Neural cell (in vitro differentiated cells): ENCODE results near the gene LY6G5B. TPM values are rescaled to one million over a fixed set of nuclear protein-coding genes. Genes with fewer than 3 reads are reported as not detected.

Experiments used
- H2AFZ ChIP-seq: fragments of 200-600, 300-800 bp; sonication (generic), shearing (Covaris generic); 2 replicates; pipeline ENCODE4 v1.6.0; 2014; ENCODE audit warnings: low read depth, mild to moderate bottlenecking, antibody characterized with exemption, low read length, moderate library complexity
- H3F3A ChIP-seq: fragments of 200-600 bp; shearing (Covaris generic); 2 replicates; pipeline ENCODE4 v1.6.1; 2016; ENCODE audit warnings: mild to moderate bottlenecking, moderate library complexity, mixed read lengths, antibody characterized with exemption, low read length; ENCODE audit not compliant: insufficient read depth, poor library complexity, severe bottlenecking
- H3K27ac ChIP-seq: fragments of 200-600, 300-800 bp; sonication (generic), shearing (Covaris generic); 2 replicates; pipeline ENCODE4 v1.5.1; 2014; ENCODE audit warnings: mild to moderate bottlenecking, low read length, moderate library complexity
- H3K27me3 ChIP-seq: fragments of 300-800, 200-600 bp; sonication (generic), shearing (Covaris generic); 2 replicates; pipeline ENCODE4 v1.6.0; 2014; ENCODE audit warnings: mild to moderate bottlenecking, low read depth, low read length, moderate library complexity; ENCODE audit not compliant: insufficient read depth
- H3K36me3 ChIP-seq: fragments of 300-800, 200-600 bp; sonication (generic), shearing (Covaris generic); 2 replicates; pipeline ENCODE4 v1.5.1; 2014; ENCODE audit warnings: mild to moderate bottlenecking, antibody characterized with exemption, low read length, moderate library complexity; ENCODE audit not compliant: insufficient read depth
- H3K4me2 ChIP-seq: fragments of 300-800, 200-600 bp; sonication (generic), shearing (Covaris generic); 2 replicates; pipeline ENCODE4 v1.6.0; 2014; ENCODE audit warnings: mild to moderate bottlenecking, low read length
- H3K4me3 ChIP-seq: fragments of 300-800, 200-600 bp; sonication (generic), shearing (Covaris generic); 2 replicates; pipeline ENCODE4 v1.5.1; 2014; ENCODE audit warnings: mild to moderate bottlenecking, low read length, moderate library complexity
- H3K79me2 ChIP-seq: fragments of 200-600 bp; shearing (Covaris generic); replicated peaks from 2 replicates; pipeline ENCODE4 v1.6.0; 2014; ENCODE audit warnings: mild to moderate bottlenecking, low read length, moderate library complexity; ENCODE audit not compliant: insufficient read depth
- H3K9ac ChIP-seq: fragments of 300-800, 200-600 bp; sonication (generic), shearing (Covaris generic); 2 replicates; pipeline ENCODE4 v1.6.1; 2016; ENCODE audit warnings: mild to moderate bottlenecking, low read length, mixed read lengths
- H3K9me2 ChIP-seq: fragments of 200-600 bp; shearing (Covaris generic); 2 replicates; pipeline ENCODE4 v1.6.1; 2016; ENCODE audit warnings: mild to moderate bottlenecking, low read length, mixed read lengths; ENCODE audit not compliant: insufficient read depth
- H3K9me3 ChIP-seq: fragments of 200-600, 300-800 bp; sonication (generic), shearing (Covaris generic); 2 replicates; pipeline ENCODE4 v1.6.1; 2016; ENCODE audit warnings: mild to moderate bottlenecking, mixed run types, low read length, moderate library complexity, mixed read lengths
- H4K20me1 ChIP-seq: fragments of 200-600 bp; shearing (Covaris generic); 2 replicates; pipeline ENCODE4 v1.6.1; 2016; ENCODE audit warnings: mild to moderate bottlenecking, mixed run types; ENCODE audit not compliant: insufficient read depth
- EP300 ChIP-seq: fragments of 450-650 bp; conservative IDR thresholded peaks from 2 replicates; pipeline ENCODE4 v1.6.1; 2014; ENCODE audit warnings: antibody characterized with exemption, mild to moderate bottlenecking, moderate library complexity; ENCODE audit not compliant: poor library complexity, severe bottlenecking
- EZH2 ChIP-seq: fragments of 200-600, 300-800 bp; shearing (Covaris generic), sonication (generic); IDR thresholded peaks from 2 replicates; pipeline ENCODE4 v1.6.1; 2014; ENCODE audit warnings: antibody characterized with exemption, low read length, borderline replicate concordance, mild to moderate bottlenecking; ENCODE audit not compliant: insufficient read depth, poor library complexity, severe bottlenecking
- MXI1 ChIP-seq: fragments of 450-650 bp; conservative IDR thresholded peaks from 2 replicates; pipeline ENCODE4 v1.6.1; 2014; ENCODE audit warnings: antibody characterized with exemption, mild to moderate bottlenecking; ENCODE audit not compliant: poor library complexity, severe bottlenecking
- POLR2AphosphoS5 ChIP-seq: IDR thresholded peaks from 2 replicates; pipeline ENCODE4 v1.6.1; 2012
- RAD21 ChIP-seq: fragments of 450-650 bp; conservative IDR thresholded peaks from 2 replicates; pipeline ENCODE4 v1.6.1; 2014; ENCODE audit warnings: antibody characterized with exemption, mild to moderate bottlenecking, moderate library complexity
- SMC3 ChIP-seq: fragments of 450-650 bp; conservative IDR thresholded peaks from 2 replicates; pipeline ENCODE4 v1.6.1; 2014; ENCODE audit warnings: antibody characterized with exemption, mild to moderate bottlenecking, moderate library complexity; ENCODE audit not compliant: poor library complexity
- TAF1 ChIP-seq: IDR thresholded peaks from 2 replicates; pipeline ENCODE4 v1.6.1; 2012; ENCODE audit warnings: low read depth
- polyA plus RNA-seq: library from polyadenylated mRNA; depleted of rRNA; stranded (reverse); fragments of >200 nt; gene quantifications from 2 replicates; pipeline ENCODE4 v1.2.3, GENCODE V29; 2014
- TF ChIP-seq, protein P1 (sequence below): fragments of 450-650 bp; IDR thresholded peaks from 2 replicates; pipeline ENCODE4 v1.5.1; 2014; ENCODE audit warnings: antibody characterized with exemption, mild to moderate bottlenecking, moderate library complexity; ENCODE audit not compliant: poor library complexity, severe bottlenecking
- TF ChIP-seq, protein P2 (sequence below): IDR thresholded peaks from 2 replicates; pipeline ENCODE4 v1.6.1; 2012; ENCODE audit warnings: borderline replicate concordance

LY6G5B gene
- polyA plus RNA-seq, 1 donor from 2014 or later = 4.0 TPM

DNA sequence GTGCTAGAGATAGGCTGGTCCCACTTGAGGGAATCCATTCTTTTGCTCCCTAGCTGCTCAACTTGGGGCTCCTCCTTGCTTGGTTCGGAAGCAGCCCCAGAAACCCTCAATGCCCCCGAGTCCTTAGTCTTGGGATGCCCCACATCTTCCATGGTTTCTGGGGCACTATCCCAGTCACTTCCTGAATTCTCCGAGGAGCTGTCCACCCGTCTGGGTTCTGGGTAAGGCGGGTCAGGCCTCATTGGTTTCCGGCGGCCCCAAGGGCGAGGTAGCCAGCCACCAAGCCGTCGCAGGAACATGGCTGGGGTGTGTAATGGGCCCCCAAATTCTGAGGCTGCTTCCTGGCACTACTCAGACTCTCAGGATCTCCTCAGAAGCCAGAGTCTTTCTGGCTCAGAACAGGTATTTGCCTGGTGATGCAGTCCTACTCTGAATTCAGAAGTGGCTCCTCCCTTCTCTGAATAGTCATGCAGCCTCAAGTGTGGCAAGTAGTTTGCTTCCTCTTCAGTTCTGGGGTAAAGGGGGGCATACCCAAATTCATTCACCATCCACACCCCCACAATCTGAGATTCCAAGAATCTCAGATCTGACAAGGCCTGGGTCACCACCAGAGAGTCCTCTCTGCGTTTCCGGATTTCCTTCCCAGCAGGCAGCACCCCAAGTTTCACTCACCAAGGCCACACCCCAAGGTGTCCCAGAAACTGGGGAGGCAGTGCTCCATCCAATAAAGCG, 10.0 kb upstream of the LY6G5B start:
- Histone ChIP-seq H3K9me2 (no peaks in the 10 kb centered on the region), H3K27me3 (no peaks in the 10 kb centered on the region), H3K9me3 (no peaks in the 10 kb centered on the region), H3K4me2 (peak overlapping the region; percentile 70), H3K4me3 (peak overlapping the region; percentile 85), H4K20me1 (no peaks in the 10 kb centered on the region), H3K9ac (peak overlapping the region; percentile 85), H3F3A (no peaks in the 10 kb centered on the region), H3K79me2 (peaks cover 40% of the 10 kb centered on the region), H3K27ac (peak overlapping the region; percentile 62), H3K36me3 (no peaks in the 10 kb centered on the region), H2AFZ (peak overlapping the region; percentile 80)
- TF ChIP-seq, protein P1, sequence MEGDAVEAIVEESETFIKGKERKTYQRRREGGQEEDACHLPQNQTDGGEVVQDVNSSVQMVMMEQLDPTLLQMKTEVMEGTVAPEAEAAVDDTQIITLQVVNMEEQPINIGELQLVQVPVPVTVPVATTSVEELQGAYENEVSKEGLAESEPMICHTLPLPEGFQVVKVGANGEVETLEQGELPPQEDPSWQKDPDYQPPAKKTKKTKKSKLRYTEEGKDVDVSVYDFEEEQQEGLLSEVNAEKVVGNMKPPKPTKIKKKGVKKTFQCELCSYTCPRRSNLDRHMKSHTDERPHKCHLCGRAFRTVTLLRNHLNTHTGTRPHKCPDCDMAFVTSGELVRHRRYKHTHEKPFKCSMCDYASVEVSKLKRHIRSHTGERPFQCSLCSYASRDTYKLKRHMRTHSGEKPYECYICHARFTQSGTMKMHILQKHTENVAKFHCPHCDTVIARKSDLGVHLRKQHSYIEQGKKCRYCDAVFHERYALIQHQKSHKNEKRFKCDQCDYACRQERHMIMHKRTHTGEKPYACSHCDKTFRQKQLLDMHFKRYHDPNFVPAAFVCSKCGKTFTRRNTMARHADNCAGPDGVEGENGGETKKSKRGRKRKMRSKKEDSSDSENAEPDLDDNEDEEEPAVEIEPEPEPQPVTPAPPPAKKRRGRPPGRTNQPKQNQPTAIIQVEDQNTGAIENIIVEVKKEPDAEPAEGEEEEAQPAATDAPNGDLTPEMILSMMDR = no peak
- TF ChIP-seq SMC3 (no peak), TAF1 (no peak), MXI1 (no peak), EZH2 (no peak), RAD21 (no peak), POLR2AphosphoS5 (no peak), EP300 (no peak)
- TF ChIP-seq, protein P2, sequence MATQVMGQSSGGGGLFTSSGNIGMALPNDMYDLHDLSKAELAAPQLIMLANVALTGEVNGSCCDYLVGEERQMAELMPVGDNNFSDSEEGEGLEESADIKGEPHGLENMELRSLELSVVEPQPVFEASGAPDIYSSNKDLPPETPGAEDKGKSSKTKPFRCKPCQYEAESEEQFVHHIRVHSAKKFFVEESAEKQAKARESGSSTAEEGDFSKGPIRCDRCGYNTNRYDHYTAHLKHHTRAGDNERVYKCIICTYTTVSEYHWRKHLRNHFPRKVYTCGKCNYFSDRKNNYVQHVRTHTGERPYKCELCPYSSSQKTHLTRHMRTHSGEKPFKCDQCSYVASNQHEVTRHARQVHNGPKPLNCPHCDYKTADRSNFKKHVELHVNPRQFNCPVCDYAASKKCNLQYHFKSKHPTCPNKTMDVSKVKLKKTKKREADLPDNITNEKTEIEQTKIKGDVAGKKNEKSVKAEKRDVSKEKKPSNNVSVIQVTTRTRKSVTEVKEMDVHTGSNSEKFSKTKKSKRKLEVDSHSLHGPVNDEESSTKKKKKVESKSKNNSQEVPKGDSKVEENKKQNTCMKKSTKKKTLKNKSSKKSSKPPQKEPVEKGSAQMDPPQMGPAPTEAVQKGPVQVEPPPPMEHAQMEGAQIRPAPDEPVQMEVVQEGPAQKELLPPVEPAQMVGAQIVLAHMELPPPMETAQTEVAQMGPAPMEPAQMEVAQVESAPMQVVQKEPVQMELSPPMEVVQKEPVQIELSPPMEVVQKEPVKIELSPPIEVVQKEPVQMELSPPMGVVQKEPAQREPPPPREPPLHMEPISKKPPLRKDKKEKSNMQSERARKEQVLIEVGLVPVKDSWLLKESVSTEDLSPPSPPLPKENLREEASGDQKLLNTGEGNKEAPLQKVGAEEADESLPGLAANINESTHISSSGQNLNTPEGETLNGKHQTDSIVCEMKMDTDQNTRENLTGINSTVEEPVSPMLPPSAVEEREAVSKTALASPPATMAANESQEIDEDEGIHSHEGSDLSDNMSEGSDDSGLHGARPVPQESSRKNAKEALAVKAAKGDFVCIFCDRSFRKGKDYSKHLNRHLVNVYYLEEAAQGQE = no peak

DNA sequence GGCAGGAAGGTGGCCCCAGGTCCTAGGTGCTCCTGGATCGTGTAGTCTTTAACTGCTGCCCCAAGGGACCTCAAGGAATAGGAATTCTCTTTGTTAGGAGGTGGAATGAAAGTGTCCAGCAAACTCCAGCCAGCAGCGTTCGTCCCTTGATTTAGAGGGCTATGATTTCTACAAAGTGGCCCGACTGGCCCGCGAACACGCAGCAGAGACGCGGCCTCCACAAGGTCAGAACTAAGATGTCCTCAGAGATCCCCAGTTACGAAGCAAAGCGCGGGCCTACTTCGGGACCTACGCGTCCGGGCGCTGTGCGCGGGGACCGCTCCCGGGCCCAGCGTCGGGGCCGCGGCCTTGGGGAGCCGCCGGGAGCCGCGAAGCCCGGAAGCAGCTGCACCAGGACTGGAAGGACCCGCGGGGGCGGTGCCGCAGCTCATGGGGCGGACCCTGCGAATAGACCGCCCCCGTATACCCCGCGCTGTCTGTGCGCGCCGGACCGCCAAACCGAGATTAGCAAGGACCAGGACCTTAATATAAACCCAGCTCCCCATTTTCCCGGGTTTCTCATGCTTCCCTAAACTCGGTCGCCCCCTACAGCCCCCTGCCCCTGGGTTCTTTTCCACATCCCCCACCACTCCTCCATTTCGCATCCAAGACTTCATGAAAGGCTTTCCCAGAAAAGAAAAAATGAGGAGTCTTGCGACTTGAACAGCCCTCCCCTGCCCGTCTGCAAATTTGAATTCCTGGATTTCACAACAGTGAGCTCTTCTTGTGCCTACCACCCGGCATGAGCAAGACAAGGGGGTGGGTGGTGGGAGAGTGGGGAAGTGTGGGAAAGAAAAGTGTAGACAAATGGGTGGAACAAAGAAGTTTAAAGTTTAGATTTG, 9.2 kb upstream of the LY6G5B start, which contains the start of gene C6orf47:
C6orf47 (minus strand) TSS at position 398 of the 881 bp plus-strand sequence. CDS start 831 bp downstream, outside the sequence.
- no peaks in the 10 kb centered on the region for H3K36me3 ChIP-seq
- H3K27ac ChIP-seq = peak within 1 kb of the TSS; percentile 62
- peak within 1 kb of the TSS; percentile 80 for H2AFZ ChIP-seq
- peak within 1 kb of the TSS; percentile 85 for H3K9ac ChIP-seq
- H3K9me2 ChIP-seq = no peaks in the 10 kb centered on the region
- H3K27me3 ChIP-seq = no peaks in the 10 kb centered on the region
- no peaks in the 10 kb centered on the region for H3F3A ChIP-seq
- H4K20me1 ChIP-seq = no peaks in the 10 kb centered on the region
- peaks cover 40% of the 10 kb centered on the region for H3K79me2 ChIP-seq
- H3K9me3 ChIP-seq = no peaks in the 10 kb centered on the region
- peak within 1 kb of the TSS; percentile 85 for H3K4me3 ChIP-seq
- no peak for TF ChIP-seq RAD21
- peak; percentile 67 for TF ChIP-seq MXI1
- TF ChIP-seq, protein P2 = peak; percentile 44
- TF ChIP-seq EP300 = no peak
- TF ChIP-seq POLR2AphosphoS5 = peak; percentile 73
- TF ChIP-seq TAF1 = peak; percentile 42
- TF ChIP-seq SMC3 = peak; percentile 37
- no peak for TF ChIP-seq EZH2
- H3K4me2 ChIP-seq = peak within 1 kb of the TSS; percentile 75
